ENCODE measurements around the gene KRTAP3-2. TPM values are rescaled to one million over a fixed set of nuclear protein-coding genes. Genes with fewer than 3 reads are reported as not detected.
A peak's percentile ranks its signal among the peaks of the same experiment; 100 is the strongest.

Gene KRTAP3-2
- polyA plus RNA-seq, 1 donor from 2014 or later, result not detected

DNA sequence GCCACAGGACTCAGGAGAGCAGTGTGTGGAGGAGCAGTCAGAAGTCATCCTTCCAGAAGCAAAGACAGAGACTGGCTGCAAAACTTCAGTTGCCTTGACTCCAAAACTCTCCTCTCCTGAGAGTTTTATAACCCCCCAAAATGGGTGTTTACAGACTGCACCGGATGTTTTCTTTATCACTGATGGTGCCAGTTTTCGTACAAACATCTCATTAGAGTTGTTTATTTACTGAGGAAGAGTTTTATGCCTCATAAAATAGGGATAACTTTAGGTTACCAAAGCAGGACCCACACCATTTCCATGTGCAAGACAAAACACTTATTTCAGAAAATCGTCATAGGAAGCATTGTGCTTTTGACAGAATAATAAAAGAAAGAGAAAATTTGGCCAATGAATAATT is 15.5 kb downstream of the KRTAP3-2 start, which contains the start of gene KRT40:
Gene KRT40 (minus strand): TSS at position 101 of the 400 bp plus-strand sequence. CDS start 53 bp downstream, at position 48.
- Histone ChIP-seq H3K9me3 (ENCODE audit: low read length) (no peaks in the 10 kb centered on the region), H3K27me3 (ENCODE audit: insufficient read depth, low read depth, low read length) (no peaks in the 10 kb centered on the region), H3K9me2 (ENCODE audit: insufficient read depth, low read length) (no peaks in the 10 kb centered on the region), H3K4me2 (ENCODE audit: low read length) (no peak within 1 kb of the TSS), H3K79me2 (replicated peaks; ENCODE audit: insufficient read depth, low read length) (no peaks in the 10 kb centered on the region), H3K4me3 (ENCODE audit: low read length) (no peak within 1 kb of the TSS), H4K20me1 (ENCODE audit: insufficient read depth) (no peaks in the 10 kb centered on the region), H3K36me3 (ENCODE audit: insufficient read depth, low read length) (no peaks in the 10 kb centered on the region), H2AFZ (ENCODE audit: low read depth, low read length) (no peak within 1 kb of the TSS), H3F3A (ENCODE audit: insufficient read depth, low read length, poor library complexity, severe bottlenecking) (no peaks in the 10 kb centered on the region), H3K27ac (ENCODE audit: low read length) (no peak within 1 kb of the TSS), H3K9ac (ENCODE audit: low read length) (no peak within 1 kb of the TSS)
- TF ChIP-seq, protein P1, sequence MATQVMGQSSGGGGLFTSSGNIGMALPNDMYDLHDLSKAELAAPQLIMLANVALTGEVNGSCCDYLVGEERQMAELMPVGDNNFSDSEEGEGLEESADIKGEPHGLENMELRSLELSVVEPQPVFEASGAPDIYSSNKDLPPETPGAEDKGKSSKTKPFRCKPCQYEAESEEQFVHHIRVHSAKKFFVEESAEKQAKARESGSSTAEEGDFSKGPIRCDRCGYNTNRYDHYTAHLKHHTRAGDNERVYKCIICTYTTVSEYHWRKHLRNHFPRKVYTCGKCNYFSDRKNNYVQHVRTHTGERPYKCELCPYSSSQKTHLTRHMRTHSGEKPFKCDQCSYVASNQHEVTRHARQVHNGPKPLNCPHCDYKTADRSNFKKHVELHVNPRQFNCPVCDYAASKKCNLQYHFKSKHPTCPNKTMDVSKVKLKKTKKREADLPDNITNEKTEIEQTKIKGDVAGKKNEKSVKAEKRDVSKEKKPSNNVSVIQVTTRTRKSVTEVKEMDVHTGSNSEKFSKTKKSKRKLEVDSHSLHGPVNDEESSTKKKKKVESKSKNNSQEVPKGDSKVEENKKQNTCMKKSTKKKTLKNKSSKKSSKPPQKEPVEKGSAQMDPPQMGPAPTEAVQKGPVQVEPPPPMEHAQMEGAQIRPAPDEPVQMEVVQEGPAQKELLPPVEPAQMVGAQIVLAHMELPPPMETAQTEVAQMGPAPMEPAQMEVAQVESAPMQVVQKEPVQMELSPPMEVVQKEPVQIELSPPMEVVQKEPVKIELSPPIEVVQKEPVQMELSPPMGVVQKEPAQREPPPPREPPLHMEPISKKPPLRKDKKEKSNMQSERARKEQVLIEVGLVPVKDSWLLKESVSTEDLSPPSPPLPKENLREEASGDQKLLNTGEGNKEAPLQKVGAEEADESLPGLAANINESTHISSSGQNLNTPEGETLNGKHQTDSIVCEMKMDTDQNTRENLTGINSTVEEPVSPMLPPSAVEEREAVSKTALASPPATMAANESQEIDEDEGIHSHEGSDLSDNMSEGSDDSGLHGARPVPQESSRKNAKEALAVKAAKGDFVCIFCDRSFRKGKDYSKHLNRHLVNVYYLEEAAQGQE (IDR thresholded peaks at IDR 0.05; ENCODE audit: borderline replicate concordance), result no peak
- TF ChIP-seq EP300 (conservative IDR thresholded peaks at IDR 0.05; ENCODE audit: poor library complexity, severe bottlenecking), result no peak
- no peak for TF ChIP-seq SMC3 (conservative IDR thresholded peaks at IDR 0.05; ENCODE audit: poor library complexity)
- TF ChIP-seq MXI1 (conservative IDR thresholded peaks at IDR 0.05; ENCODE audit: poor library complexity, severe bottlenecking), result no peak
- no peak for TF ChIP-seq RAD21 (conservative IDR thresholded peaks at IDR 0.05)
- TF ChIP-seq, protein P2, sequence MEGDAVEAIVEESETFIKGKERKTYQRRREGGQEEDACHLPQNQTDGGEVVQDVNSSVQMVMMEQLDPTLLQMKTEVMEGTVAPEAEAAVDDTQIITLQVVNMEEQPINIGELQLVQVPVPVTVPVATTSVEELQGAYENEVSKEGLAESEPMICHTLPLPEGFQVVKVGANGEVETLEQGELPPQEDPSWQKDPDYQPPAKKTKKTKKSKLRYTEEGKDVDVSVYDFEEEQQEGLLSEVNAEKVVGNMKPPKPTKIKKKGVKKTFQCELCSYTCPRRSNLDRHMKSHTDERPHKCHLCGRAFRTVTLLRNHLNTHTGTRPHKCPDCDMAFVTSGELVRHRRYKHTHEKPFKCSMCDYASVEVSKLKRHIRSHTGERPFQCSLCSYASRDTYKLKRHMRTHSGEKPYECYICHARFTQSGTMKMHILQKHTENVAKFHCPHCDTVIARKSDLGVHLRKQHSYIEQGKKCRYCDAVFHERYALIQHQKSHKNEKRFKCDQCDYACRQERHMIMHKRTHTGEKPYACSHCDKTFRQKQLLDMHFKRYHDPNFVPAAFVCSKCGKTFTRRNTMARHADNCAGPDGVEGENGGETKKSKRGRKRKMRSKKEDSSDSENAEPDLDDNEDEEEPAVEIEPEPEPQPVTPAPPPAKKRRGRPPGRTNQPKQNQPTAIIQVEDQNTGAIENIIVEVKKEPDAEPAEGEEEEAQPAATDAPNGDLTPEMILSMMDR (IDR thresholded peaks at IDR 0.05; ENCODE audit: poor library complexity, severe bottlenecking), result no peak
- no peak for TF ChIP-seq TAF1 (IDR thresholded peaks at IDR 0.05; ENCODE audit: low read depth)
- no peak for TF ChIP-seq POLR2AphosphoS5 (IDR thresholded peaks at IDR 0.05)
- TF ChIP-seq EZH2 (IDR thresholded peaks at IDR 0.05; ENCODE audit: borderline replicate concordance, insufficient read depth, low read length, poor library complexity, severe bottlenecking), result no peak

DNA sequence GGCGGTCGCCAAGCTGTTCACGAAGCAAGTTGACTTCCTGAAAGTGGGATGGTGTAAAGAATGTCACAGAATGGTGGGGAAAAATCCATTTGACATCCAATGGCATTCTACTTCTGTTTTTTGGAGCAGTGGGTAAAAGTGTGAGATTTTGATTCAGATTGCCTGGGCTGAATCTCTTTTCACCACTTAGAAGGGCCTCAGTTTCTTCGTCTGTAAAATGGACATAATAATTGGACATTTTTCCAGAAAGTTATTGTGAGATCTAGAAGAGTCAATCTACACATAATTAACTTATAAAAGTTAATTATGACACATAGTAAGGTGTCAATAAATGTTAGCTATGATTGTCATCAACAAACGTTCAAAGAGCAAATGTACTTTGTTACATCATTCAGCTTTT is 18.6 kb downstream of the KRTAP3-2 start:
- Histone ChIP-seq H3F3A (ENCODE audit: insufficient read depth, low read length, poor library complexity, severe bottlenecking) (no peaks in the 10 kb centered on the region), H3K9me2 (ENCODE audit: insufficient read depth, low read length) (no peaks in the 10 kb centered on the region), H3K27ac (ENCODE audit: low read length) (peak overlapping the region; percentile 64), H4K20me1 (ENCODE audit: insufficient read depth) (no peaks in the 10 kb centered on the region), H3K79me2 (replicated peaks; ENCODE audit: insufficient read depth, low read length) (no peaks in the 10 kb centered on the region), H3K4me2 (ENCODE audit: low read length) (no peak overlapping the region), H3K36me3 (ENCODE audit: insufficient read depth, low read length) (no peaks in the 10 kb centered on the region), H3K4me3 (ENCODE audit: low read length) (peak overlapping the region; percentile 11), H2AFZ (ENCODE audit: low read depth, low read length) (no peak overlapping the region), H3K27me3 (ENCODE audit: insufficient read depth, low read depth, low read length) (no peaks in the 10 kb centered on the region), H3K9me3 (ENCODE audit: low read length) (no peaks in the 10 kb centered on the region), H3K9ac (ENCODE audit: low read length) (peak overlapping the region; percentile 28)
- TF ChIP-seq EZH2 (IDR thresholded peaks at IDR 0.05; ENCODE audit: borderline replicate concordance, insufficient read depth, low read length, poor library complexity, severe bottlenecking), result no peak
- TF ChIP-seq POLR2AphosphoS5 (IDR thresholded peaks at IDR 0.05), result no peak
- TF ChIP-seq, protein P2 (IDR thresholded peaks at IDR 0.05; ENCODE audit: poor library complexity, severe bottlenecking), result no peak
- no peak for TF ChIP-seq SMC3 (conservative IDR thresholded peaks at IDR 0.05; ENCODE audit: poor library complexity)
- no peak for TF ChIP-seq TAF1 (IDR thresholded peaks at IDR 0.05; ENCODE audit: low read depth)
- TF ChIP-seq EP300 (conservative IDR thresholded peaks at IDR 0.05; ENCODE audit: poor library complexity, severe bottlenecking), result no peak
- no peak for TF ChIP-seq RAD21 (conservative IDR thresholded peaks at IDR 0.05)
- TF ChIP-seq, protein P1 (IDR thresholded peaks at IDR 0.05; ENCODE audit: borderline replicate concordance), result no peak
- TF ChIP-seq MXI1 (conservative IDR thresholded peaks at IDR 0.05; ENCODE audit: poor library complexity, severe bottlenecking), result no peak
